ENCODE results near the gene UBAC1. TPM values are rescaled to one million over a fixed set of nuclear protein-coding genes. Genes with fewer than 3 reads are reported as not detected.
A peak's percentile ranks its signal among the peaks of the same experiment; 100 is the strongest.

UBAC1 gene
- total RNA-seq, 2 donors from 2014 or later: 37.9 to 39.3 TPM

GRCh38 chr9:135998016-135998380 is 36.8 kb upstream of the UBAC1 start:
- Histone ChIP-seq H3K9me3 (no peaks in the 10 kb centered on the region), H3K27me3 (replicated peaks; ENCODE audit: insufficient read depth) (no peaks in the 10 kb centered on the region), H3K36me3 (no peaks in the 10 kb centered on the region), H3K27ac (no peak overlapping the region), H3K4me1 (ENCODE audit: control insufficient read depth in 1 of 2, low read depth in 2 of 2) (peaks cover 3 to 10% of the 10 kb centered on the region in 2 donors), H3K4me3 (no peak overlapping the region)
- TF ChIP-seq CTCF (IDR thresholded peaks at IDR 0.05): no peak
- ATAC-seq (ENCODE audit: insufficient number of reproducible peaks, low FRiP score, low read depth) (no peak), DNase-seq (ENCODE audit: low spot score) (no peak)

GRCh38 chr9:135997090-135998015 is 36.2 kb upstream of the UBAC1 start:
- no peak overlapping the region for H3K27ac ChIP-seq
- no peak for TF ChIP-seq CTCF (IDR thresholded peaks at IDR 0.05)
- H3K4me1 ChIP-seq (ENCODE audit: control insufficient read depth in 1 of 2, low read depth in 2 of 2): peaks cover 9 to 14% of the 10 kb centered on the region in 2 donors
- no peak overlapping the region for H3K4me3 ChIP-seq
- no peaks in the 10 kb centered on the region for H3K36me3 ChIP-seq
- DNase-seq (ENCODE audit: low spot score) (no peak), ATAC-seq (ENCODE audit: insufficient number of reproducible peaks, low FRiP score, low read depth) (no peak)
- H3K9me3 ChIP-seq: no peaks in the 10 kb centered on the region
- no peaks in the 10 kb centered on the region for H3K27me3 ChIP-seq (replicated peaks; ENCODE audit: insufficient read depth)

GRCh38 chr9:135995816-135996215 is 34.6 kb upstream of the UBAC1 start:
- Histone ChIP-seq H3K4me1 (ENCODE audit: control insufficient read depth in 1 of 2, low read depth in 2 of 2) (peaks cover 13 to 16% of the 10 kb centered on the region in 2 donors), H3K4me3 (no peak overlapping the region), H3K27me3 (replicated peaks; ENCODE audit: insufficient read depth) (no peaks in the 10 kb centered on the region), H3K9me3 (no peaks in the 10 kb centered on the region), H3K36me3 (no peaks in the 10 kb centered on the region), H3K27ac (no peak overlapping the region)
- no peak for DNase-seq (ENCODE audit: low spot score)
- TF ChIP-seq CTCF (IDR thresholded peaks at IDR 0.05): no peak
- ATAC-seq (ENCODE audit: insufficient number of reproducible peaks, low FRiP score, low read depth): no peak

- DNase-seq (ENCODE audit: low spot score) (no peak), ATAC-seq (ENCODE audit: insufficient number of reproducible peaks, low FRiP score, low read depth) (no peak)
- Histone ChIP-seq H3K36me3 (no peaks in the 10 kb centered on the region), H3K4me1 (ENCODE audit: control insufficient read depth in 1 of 2, low read depth in 2 of 2) (peaks cover 13 to 25% of the 10 kb centered on the region in 2 donors), H3K4me3 (no peak overlapping the region), H3K9me3 (no peaks in the 10 kb centered on the region), H3K27ac (no peak overlapping the region), H3K27me3 (replicated peaks; ENCODE audit: insufficient read depth) (no peaks in the 10 kb centered on the region)
- TF ChIP-seq CTCF (IDR thresholded peaks at IDR 0.05): no peak
Observed at GRCh38 chr9:135994501-135995192, 33.5 kb upstream of the UBAC1 start.

GRCh38 chr9:135993765-135994500 is 32.8 kb upstream of the UBAC1 start:
- Histone ChIP-seq H3K4me3 (no peak overlapping the region), H3K27me3 (replicated peaks; ENCODE audit: insufficient read depth) (no peaks in the 10 kb centered on the region), H3K27ac (peak overlapping the region in 1 of 2 donors; percentile 4), H3K9me3 (no peaks in the 10 kb centered on the region), H3K36me3 (no peaks in the 10 kb centered on the region), H3K4me1 (ENCODE audit: control insufficient read depth in 1 of 2, low read depth in 2 of 2) (peaks cover 13 to 28% of the 10 kb centered on the region in 2 donors)
- ATAC-seq (ENCODE audit: insufficient number of reproducible peaks, low FRiP score, low read depth): no peak
- TF ChIP-seq CTCF (IDR thresholded peaks at IDR 0.05): no peak
- no peak for DNase-seq (ENCODE audit: low spot score)

All from thoracic aorta (tissue), 2 donors.